Spleen (tissue), 7 donors: ENCODE data around the gene RNF130.

Experiments used
- CTCF ChIP-seq, 11 experiments: fragments of 200-600 bp in 7 of 11; fragments of 450-650 bp in 4 of 11; sonication (generic) in 4 of 11; IDR thresholded peaks in 8 of 11; conservative IDR thresholded peaks in 3 of 11; 1 replicate in 7 of 11; 2 replicates in 4 of 11; pipeline versions ENCODE4 v1.4.0 to v1.8.0; 2016 to 2021; ENCODE audit warnings: antibody characterized with exemption in 11 of 11, inconsistent platforms in 4 of 11, mild to moderate bottlenecking in 1 of 11
- POLR2A ChIP-seq, 3 donors: fragments of 450-650 bp; IDR thresholded peaks; one replicate each; pipeline ENCODE4 v1.5.1; 2017; ENCODE audit warnings: antibody characterized with exemption in 3 of 3, mild to moderate bottlenecking in 1 of 3
- donor health status: DM: no; HTN: no; CAD: no; lungs with moderate emphysema.
- donor health status: DM: no; HTN: no; CAD: no.
- donor health status: DM: no; HTN: no; CAD: no.

GRCh38 chr5:180109920-180110319 is 38.4 kb upstream of the RNF130 start:
- TF ChIP-seq CTCF (IDR thresholded peaks at IDR 0.05 in 8 of 11, conservative IDR thresholded peaks at IDR 0.05 in 3 of 11): no peak
- no peak for TF ChIP-seq POLR2A (IDR thresholded peaks at IDR 0.05)
